ENCODE data around the gene MTRR.

MTRR gene

DNA sequence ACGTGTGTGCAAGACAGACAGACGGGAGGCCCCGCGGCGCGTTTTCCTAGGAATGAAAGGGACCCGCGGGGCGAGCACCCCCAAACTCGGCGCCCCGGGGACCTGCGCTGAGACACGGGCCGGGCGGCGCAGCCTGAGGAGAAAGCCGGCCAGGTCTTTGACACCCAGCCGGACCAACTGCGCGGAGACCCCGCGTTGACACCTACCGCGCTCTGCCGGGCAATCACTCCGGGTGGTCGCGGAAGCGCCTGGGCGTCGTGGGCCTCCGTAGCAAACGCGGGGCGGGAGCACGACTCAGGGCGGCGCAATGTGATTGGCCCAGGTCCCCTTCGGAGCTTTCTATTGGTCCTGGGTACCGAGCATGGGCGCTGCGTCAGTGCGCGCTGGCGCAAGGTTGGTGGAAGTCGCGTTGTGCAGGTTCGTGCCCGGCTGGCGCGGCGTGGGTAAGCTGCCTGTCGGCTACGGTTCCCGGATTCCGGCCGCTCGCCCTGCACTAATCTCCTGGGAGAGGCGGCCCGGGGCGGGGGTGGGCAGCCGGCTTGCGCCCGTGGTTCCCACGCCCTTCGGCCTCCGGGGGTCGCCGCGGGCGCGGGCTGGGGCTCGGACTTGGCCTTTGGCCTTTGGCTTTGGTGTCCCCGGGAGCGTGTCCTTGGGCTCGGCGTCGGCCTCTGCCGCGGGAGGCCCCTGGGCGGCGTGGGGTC is at the start of gene MTRR, which contains the start of gene FASTKD3:
MTRR (plus strand) TSS at position 376 of the 701 bp plus-strand sequence. CDS start 1,647 bp downstream, outside the sequence.
FASTKD3 (minus strand) TSS at position 259 of the 701 bp plus-strand sequence. CDS start 948 bp downstream, outside the sequence.
- DNase-seq (ENCODE audit: low read depth), result peak; percentile 80

DNA sequence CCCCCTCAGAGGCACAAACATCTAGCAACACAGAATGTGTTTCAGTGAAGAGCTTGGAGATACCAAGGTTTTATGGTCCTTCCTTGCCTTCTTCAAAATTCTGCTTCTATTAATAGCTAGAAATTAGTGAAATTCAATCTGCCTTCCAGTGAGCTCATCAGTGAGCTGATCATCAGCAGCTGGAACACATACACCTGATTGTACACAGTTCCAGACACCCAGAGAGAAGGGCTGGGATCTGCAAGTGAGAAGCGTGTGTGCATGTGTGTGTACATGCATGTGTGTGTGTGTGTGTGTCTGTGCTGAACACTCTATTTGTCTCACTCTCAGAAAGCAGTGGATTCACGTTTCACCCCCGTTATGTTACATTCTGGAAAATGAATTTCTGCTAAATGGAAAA is 46.5 kb upstream of the MTRR start:
- DNase-seq (ENCODE audit: low read depth), result no peak

DNA sequence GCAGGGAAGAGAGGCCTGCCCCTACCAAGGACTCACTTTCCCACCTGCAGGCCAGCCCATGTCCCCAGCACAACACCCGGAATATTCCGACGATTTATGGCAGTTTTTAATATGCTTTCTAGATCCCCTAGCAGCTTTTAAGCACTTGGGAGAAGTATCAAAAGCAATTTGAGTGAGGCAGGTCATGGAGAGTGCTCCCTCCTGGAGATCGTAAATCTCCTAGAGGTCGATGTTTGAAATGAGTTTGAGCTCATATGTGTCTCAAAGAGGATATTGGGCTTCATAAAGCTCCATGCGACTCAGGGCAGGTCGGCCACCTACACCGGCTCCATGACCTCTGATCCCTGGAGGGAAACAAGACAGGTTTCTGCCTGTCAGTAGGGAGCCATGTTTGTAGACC is 45.4 kb upstream of the MTRR start:
- DNase-seq (ENCODE audit: low read depth), result no peak

DNA sequence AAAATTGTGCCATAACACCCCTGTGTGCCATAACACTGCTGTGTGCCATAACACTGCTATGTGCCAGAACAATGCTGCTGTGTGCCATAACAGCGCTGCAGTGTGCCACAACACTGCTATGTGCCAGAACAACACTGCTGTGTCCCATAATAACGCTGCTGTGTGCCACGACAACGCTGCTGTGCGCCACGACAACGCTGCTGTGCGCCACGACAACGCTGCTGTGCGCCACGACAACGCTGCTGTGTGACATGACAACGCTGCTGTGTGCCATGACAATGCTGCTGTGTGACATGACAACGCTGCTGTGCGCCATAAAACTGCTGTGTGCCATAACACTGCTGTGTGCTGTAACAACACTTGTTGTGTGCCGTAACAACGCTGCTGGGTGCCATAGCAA is 44.0 kb upstream of the MTRR start:
- no peak for DNase-seq (ENCODE audit: low read depth)

DNA sequence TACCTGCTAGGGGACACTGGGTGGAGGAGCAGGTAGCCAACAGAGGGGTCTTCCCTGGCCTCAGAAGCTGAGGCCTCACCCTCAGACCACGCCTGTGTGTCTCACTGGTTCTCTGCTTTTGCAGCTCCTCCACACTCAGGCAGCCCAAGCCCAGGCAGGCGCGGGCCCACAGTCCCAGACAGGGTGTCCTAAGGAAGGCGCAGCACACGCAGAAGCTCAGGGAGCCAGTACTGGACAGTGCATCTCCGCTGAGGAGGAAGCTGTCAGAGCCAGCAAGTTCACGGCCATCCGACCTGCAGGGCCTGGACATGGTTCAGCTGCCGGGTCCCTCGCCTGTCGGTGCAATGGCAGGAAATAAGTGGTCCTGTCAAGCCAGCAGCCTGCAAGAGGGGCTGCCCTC is 43.3 kb upstream of the MTRR start:
- no peak for DNase-seq (ENCODE audit: low read depth)

DNA sequence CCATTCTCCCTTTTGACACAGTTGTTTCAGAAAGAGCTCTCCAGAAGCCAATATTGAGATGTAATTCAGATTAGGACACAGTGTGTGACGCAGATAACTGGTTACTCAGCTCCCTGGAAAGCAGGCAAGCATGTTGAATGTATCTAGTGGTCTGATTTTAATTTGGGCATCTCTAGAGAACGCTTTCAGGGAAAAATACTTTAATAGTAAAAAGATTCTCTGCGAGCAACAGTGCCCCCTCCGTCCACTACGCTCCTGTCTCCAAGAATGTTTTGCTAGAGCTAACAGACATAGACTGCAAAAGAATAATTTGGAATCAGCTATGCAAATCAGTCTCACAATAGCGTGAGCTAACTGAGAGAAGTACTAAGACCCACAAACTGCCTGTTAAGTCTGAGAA is 41.3 kb upstream of the MTRR start:
- no peak for DNase-seq (ENCODE audit: low read depth)

DNA sequence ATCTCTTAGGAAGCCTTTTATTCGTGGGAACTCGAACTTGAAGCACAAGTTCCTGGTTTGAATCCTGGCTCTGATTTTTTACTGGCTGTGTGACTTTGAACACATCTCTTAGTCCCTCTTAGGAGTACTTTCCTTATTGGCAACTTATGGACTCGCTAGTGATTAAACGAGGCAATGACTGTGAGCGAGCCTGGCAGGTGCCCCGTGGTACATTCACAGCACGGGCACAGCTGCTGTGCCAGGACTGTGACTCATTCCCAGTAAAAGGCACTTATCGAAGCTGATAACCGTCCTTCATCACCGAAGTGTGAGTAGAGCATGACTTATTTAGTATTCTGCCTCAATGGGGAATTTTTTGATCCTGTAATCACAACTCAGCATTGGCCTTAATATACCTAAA is 40.7 kb upstream of the MTRR start:
- DNase-seq (ENCODE audit: low read depth), result no peak

DNA sequence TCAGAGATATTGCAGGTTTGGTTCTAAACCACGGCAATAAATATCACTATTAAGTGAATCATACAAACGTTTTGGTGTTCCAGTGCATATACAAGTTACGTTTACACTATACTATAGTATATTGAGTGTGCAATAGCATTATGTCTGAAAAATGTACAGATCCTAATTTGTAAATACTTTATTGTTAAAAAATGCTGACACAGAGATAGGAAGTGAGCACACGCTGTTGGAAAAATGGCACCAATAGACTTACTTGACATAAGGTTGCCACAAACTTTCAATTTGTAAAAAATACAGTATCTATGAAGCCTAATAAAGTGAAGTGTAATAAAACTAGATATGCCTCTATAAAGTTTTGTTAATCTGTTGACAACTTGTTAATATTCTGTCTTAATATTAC is 34.0 kb upstream of the MTRR start:
- DNase-seq (ENCODE audit: low read depth), result no peak

DNA sequence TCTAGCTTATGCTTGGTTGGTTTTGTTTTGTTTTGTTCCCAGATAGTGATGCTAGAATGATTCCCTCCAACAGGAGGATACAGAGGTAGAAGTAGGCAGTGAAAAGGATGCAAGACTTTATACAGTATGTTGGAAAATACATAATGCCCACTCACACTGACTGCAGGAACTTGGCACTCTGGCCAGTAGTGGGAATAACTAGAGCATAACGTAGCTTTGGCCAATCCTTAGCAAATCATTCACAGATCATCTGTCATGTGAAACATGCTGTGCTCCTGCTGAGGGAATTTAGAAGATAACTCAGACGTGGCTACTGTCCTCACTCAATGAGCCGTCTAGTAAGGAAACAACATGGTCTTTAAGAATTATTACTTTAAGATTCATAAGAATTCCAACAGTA is 31.5 kb upstream of the MTRR start:
- no peak for DNase-seq (ENCODE audit: low read depth)

DNA sequence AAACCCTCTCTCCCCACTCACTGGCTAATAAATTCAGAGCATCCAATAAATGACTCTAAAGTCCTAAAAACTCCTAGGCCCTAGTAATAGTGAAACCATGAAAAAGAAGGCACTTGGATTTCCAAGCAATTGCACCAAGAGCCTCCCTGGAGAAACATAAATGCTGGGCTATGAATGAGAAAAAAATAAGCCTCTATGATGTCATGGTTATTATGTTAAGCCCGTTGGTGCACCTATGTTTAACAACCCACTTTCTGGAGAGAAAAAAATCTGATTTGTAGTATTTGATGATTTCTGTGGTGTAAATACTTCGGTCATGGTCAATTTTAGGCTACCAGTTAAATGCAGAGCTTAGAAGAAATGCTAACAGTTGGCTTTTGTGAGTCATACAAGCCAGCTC is 26.4 kb upstream of the MTRR start:
- no peak for DNase-seq (ENCODE audit: low read depth)

DNA sequence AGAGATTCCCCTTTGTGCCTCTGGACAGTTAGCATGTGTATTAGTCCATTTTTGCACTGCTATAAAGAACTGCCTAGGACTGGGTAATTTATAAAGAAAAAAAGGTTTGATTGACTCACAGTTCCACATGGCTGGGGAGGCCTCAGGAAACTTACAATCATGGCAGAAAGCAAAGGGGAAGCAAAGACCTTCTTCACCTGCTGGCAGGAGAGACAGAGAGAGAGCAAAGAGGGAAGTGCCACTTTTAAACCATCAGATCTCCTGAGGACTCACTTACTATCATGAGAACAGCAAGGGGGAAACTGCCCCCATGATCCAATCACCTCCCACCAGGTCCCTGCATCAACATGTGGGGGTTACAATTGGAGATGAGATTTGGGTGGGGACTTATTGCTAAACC is 24.0 kb upstream of the MTRR start:
- DNase-seq (ENCODE audit: low read depth), result no peak

DNA sequence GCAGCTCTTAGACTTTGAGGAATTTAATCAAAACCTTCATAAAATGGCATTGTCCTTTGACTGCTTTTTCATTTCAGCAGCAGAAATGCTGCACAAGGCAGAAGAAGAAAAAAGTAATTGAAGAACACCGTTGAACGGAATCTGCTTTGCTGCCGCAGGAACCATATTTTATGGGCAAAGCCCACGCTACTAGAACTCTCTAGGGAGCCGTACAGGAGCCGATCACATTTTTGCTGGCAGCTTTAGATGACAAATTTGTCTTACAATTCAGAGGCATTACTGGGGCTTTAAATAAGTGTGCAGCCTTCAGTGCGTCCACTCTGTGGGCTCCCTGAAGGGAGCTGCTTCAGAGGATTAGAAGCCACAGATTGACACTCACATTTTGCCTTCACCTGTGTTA is 23.4 kb upstream of the MTRR start:
- no peak for DNase-seq (ENCODE audit: low read depth)

DNA sequence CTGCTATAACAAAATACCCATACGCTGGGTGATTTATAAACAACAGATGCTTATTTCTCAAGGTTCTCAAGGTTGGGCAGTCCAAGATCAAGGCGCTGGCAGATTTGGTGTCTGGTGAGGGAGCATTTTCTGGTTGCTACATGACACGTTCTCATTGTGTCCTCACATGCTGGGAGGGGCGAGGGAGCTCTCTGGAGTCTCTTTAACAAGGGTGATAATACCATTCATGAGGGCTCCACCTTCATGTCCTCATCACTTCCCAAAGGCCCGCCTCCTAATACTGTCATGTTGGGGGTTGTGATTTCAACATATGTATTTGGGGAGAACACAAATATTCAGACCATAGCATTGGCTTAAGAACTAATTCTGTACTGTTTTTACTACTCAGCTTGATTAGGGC is 22.6 kb upstream of the MTRR start:
- no peak for DNase-seq (ENCODE audit: low read depth)

DNA sequence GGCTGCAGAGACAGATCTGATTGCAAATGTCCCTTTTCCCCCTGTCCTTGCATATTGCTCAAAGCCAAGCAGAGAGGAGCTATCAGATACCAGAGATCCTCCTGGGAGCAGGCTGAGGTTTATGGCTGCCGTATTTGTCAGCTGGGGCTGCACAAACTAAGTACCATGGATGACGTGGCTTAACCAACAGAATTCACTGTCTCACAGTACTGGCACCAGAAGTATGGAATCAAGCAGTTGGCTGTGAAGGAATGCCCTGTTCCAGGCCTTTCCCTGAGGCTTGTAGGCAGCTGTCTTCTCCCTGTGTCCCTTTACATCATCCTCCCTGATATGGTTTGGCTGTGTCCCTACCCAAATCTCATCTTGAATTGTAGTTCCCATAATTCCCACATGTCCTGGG is 20.7 kb upstream of the MTRR start:
- DNase-seq (ENCODE audit: low read depth), result no peak

DNA sequence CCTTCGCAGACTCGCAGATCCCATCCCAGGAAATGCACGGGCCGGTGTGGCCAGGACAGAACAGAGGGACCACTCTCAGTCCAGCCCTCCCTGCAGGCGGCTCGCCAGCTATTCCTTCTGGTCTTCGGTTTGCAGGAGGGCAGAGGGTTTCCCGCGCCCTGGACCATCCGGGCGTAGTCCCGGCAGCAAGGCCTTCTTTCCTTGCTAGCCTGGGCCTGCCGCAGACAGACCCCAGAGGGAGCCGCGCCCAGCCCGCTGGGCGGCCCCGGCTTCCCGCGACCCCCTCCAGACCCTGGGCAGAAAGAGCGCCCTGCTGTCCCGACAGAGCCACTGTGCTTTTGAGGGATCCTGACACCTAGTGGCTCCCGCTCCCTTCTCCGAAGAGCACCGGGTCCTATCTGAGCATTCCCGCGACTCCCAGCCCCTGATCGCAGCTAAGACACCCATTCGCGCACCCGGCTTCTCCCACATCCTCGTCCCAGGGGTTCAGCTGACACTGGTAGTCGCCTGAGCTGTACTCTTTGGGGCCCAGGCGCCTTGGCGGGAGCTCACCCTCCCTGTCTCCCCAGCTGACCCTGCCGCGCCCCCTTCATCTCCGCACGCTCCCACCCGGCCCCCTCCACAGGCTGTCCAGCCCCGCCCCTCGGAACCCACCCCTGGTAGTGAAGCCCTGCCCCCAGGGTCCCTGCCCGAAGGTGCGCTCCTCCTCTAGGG is 19.1 kb upstream of the MTRR start:
- no peak for DNase-seq (ENCODE audit: low read depth)

DNA sequence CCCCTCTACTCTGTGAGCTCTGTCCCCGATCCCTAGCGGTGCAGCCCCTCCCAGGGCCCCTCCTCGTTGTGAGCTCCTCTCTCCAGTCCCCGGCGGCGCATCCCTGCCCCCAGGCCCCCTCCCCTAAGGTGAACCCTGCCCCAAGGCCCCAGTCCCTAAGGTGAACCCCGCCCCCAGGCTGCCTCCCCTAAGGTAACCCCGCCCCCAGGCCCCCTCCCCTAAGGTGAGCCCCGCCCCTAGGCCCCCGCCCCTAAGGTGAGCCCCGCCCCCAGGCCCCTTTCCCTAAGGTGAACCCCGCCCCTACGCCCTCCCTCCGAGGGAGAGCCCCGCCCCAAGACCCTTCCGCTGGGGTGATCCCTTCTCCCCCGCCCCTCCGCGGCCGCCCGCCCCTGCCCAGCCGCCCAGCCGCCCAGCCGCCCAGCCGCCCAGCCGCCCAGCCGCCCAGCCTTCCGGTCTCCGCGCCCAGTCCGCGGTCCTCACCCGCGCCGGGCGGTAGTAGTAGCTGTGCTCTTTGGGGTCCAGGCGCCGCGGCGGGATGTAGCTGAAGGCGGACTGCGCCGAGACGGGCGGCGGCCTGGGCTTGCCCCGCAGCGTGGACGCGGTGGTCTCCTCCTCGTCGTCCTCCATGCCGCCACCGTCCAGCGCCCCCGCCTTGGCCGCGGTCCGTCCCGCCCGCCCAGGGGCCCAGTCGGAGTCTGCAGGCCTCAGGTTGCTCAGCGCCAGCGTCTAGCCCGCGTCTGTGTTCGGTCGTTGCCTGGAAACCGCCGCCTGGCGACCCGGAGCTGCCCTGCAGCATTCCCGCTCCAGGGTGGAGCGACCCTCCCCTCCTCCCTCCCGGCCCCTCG is 18.3 kb upstream of the MTRR start, which contains the start of gene CFAP90:
CFAP90 (minus strand) TSS at position 739 of the 845 bp plus-strand sequence; CDS start at position 627, 112 bp downstream.
- no peak for DNase-seq (ENCODE audit: low read depth)

DNA sequence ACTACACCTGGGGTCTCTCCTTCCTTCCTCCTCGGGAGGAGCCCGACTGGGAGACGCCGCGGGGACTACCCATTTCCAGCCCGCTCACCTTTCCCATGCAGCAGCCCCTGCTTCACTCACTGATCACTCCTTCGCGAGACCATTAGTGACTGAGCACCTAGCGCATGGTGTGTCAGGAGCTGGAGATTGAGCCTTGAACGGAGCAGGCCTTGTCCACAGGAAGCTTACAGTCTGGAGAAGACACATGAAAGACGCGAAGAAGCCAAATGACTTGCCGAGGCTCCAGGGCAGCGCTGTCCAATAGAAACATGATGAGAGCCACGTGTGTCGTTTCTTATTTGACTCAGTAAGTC is 17.7 kb upstream of the MTRR start:
- DNase-seq (ENCODE audit: low read depth), result no peak

DNA sequence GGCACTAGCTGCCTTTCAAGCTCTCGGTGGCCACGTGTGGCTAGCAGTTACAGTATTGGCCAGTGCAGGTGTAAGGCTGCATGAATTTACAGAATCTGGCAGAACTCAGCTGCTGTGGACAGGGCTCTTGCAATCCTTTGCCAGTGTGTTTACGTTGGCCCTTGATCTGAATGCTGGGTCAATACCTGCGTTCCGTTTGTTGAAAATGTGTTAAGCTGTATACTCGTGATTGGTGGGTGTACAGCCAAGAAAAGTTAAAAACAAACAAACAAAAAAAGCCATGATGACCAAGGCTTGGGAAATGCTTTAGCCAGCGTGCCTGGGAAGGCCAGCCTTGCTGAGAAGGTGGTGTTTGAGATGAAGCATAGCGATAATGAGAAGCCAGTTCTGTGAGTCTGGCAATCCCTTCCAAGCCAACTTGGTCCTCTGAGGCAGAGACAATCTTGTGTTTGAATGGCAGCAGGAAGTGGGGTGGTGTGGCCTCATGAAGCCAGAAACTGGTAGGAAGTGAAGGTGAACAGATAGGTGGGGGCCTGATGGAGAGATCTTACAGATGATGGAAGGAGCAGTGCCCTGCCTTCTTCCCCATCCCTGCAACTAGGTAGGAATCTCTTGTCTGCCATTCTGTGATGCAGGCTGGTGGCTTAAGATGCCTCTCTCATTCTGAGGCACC is 17.2 kb upstream of the MTRR start:
- no peak for DNase-seq (ENCODE audit: low read depth)

DNA sequence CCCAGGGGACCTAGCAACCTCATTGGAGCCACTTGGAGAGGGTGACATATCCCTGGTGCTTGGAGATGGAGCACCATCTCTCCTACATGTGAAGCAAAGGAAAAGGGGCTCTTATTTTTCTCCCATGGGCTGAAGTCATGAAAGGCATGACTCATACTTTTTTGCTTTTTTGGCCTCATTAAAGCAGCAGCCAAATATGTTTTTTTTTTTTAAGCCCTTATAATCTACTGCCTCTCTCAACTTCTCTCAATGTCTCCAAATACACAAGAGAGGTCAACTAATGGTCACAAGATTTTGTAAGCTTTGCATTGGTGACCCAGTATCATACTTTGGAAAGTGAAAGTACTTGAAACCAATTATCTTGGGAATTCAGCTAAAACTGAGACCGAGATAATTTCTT is 16.4 kb upstream of the MTRR start:
- no peak for DNase-seq (ENCODE audit: low read depth)

DNA sequence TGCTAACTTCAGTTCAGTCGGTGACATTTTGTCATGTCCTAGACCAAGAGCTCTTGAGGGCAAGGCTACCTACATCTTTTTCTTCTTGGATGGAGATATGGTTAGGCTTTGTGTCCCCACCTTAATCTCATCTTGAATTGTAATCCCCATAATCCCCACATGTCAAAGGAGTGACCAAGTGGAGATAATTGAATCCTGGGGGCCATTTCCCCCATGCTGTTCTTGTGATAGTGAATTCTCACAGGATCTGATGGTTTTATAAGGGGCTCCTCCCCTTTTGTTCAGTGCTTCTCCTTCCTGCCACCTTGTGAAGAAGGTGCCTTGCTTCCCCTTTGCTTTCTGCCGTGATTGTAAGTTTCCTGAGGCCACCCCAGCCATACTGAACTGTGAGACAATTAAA is 16.0 kb upstream of the MTRR start:
- no peak for DNase-seq (ENCODE audit: low read depth)

DNA sequence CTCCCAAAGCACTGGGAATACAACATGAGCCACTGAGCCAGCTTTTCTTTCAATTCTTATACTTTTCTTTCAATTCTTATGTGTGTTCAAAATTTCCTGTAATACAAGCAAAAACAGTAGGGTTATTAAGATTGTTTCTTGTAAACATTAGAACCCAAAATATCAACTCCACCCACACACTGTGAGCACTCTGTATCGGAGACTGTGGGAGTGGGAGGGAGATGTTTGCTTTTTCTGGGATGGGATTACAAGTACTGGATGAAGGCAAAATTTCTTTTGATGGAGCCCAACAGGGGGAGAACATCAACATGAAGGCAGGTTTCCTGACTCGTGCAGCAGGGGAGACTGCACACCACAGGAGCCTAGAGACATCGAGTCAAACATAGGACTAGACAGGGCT is 13.3 kb upstream of the MTRR start:
- no peak for DNase-seq (ENCODE audit: low read depth)

DNA sequence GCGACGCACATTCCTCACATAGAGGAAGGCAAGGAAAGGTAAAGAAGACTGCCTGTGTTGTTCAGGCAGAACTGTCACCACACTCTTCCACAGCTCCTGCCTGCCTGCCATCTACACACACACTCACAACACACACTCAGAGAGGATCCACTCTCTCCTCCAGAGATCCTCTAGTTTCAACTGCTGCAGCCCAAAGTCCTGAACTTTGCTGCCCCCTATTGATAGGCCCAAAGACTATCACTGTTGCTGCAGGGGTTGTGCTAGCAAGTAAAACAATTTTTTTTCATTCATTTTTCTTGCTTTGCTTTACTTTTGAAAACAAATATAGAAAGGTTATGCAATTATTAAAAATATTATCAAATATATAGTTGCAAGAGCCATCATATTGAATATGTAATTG is 12.1 kb upstream of the MTRR start:
- no peak for DNase-seq (ENCODE audit: low read depth)
